Kidney (tissue), 14 donors: ENCODE measurements around the gene ZNF335. TPM values are rescaled to one million over a fixed set of nuclear protein-coding genes. Genes with fewer than 3 reads are reported as not detected.
"Not testable (repeated sequence)": the region's sequence is repeated elsewhere in the genome, so short reads cannot be mapped to it uniquely, and the experiment has no call there.

Experiments
- DNase-seq, 5 donors: peaks; one replicate each; pipeline ENCODE4 v3.0.0-alpha.2; 2013 to 2020
- FAIRE-seq: peaks from 2 replicates; lab custom pipeline; 2012; peaks lifted over from hg19 to GRCh38; lab: Jason Lieb, UNC
- H3K27ac ChIP-seq, 2 donors: one replicate each; pipeline ENCODE4 v1.7.0; 2013; ENCODE audit warnings: low read depth in 2 of 2, low read length in 2 of 2, inconsistent platforms in 1 of 2
- H3K27me3 ChIP-seq: one replicate; pipeline ENCODE4 v1.7.1; 2013; ENCODE audit warnings: low read length, inconsistent platforms; ENCODE audit not compliant: control insufficient read depth, insufficient read depth
- H3K36me3 ChIP-seq, 3 donors: one replicate each; pipeline versions ENCODE4 v1.7.0 to v1.7.1; 2013; ENCODE audit warnings: low read length in 3 of 3, control low read depth in 1 of 3, inconsistent platforms in 1 of 3; ENCODE audit not compliant: insufficient read depth in 3 of 3, control insufficient read depth in 2 of 3
- H3K4me1 ChIP-seq, 3 donors: one replicate each; pipeline versions ENCODE4 v1.7.0 to v1.7.1; 2013; ENCODE audit warnings: low read length in 3 of 3, inconsistent platforms in 1 of 3, low read depth in 1 of 3; ENCODE audit not compliant: control insufficient read depth in 2 of 3, insufficient read depth in 2 of 3
- H3K4me3 ChIP-seq, 3 donors: one replicate each; pipeline versions ENCODE4 v1.7.0 to v1.8.1; 2013; ENCODE audit warnings: low read length in 3 of 3, control low read depth in 1 of 3, inconsistent platforms in 1 of 3
- H3K9ac ChIP-seq, 3 donors: one replicate each; pipeline versions ENCODE4 v1.7.0 to v1.7.1; 2013; ENCODE audit warnings: low read length in 3 of 3, control low read depth in 1 of 3, inconsistent platforms in 1 of 3
- H3K9me3 ChIP-seq, 3 donors: one replicate each; pipeline versions ENCODE4 v1.7.0 to v1.7.1; 2013; ENCODE audit warnings: low read length in 3 of 3, control low read depth in 1 of 3, inconsistent platforms in 1 of 3; ENCODE audit not compliant: control insufficient read depth in 2 of 3, insufficient read depth in 1 of 3
- intact Hi-C: fragments of 100-400 bp; cut with DNase I; formaldehyde crosslinking; loops from one replicate; pipeline ENCODE4 v1.11.1; 2022
- polyA plus RNA-seq: library from polyadenylated mRNA; stranded (reverse); fragments of 350-450 nt; fragmentation: Illumina TruSeq; extraction: RNeasy Lipid Tissue Mini Kit (QIAGEN cat#74804); gene quantifications from one replicate; pipeline ENCODE4 v1.2.3, GENCODE V29; 2014; ENCODE audit warnings: low read depth, low replicate concordance; ENCODE audit not compliant: insufficient read depth
- total RNA-seq: library from RNA; stranded (reverse); fragmentation: NEBNext Ultra II Directional; extraction: Animal tissue kit (Norgen Biotek cat#: 25700); gene quantifications from one replicate; pipeline ENCODE4 v1.2.1, GENCODE V29; 2021
- TF ChIP-seq, protein P1 (sequence below): IDR thresholded peaks from 3 replicates; pipeline ENCODE4 v1.5.1; 2012; ENCODE audit warnings: mild to moderate bottlenecking, moderate library complexity, borderline replicate concordance; ENCODE audit not compliant: insufficient read depth; ENCODE audit errors: extremely low read depth
- donor health status: control.
- donor health status: control.
- donor health status: control.
- donor health status: control.
- donor health status: control.
- donor health status: DM: yes; HTN: yes; CAD: no.
- donor health status: Normal renal cell carcinoma (clear cell type).

The ZNF335 gene
- total and polyA plus RNA-seq, 2 donors from 2014 or later = 5.7 to 22.3 TPM

DNA sequence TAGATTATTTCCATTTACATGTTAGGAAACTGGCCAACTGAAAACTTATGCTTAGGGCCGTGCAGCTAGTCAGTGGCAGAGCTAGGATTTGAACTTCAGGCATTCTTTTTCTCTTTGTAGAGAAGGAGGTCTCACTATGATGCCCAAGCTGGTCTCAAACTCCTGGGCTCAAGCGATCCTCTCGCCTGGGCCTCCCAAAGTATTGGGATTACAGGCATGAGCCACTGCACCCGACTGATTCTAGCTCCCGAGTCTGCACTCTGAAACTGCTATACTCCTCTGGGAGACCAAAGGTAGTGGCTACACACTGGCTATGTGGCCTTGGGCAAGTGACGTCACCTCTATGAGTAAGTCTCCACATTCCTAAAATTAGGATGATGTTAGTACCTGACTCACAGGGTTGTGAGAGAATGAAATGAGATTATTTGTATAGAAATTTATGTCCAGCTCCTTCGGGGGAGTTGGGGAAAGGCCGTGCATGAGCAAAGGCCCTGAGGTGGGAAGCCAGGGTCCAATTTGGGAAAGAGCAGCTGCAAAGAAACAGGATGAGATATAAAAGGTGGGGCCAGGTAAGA, 66.4 kb downstream of the ZNF335 start:
- H3K36me3 ChIP-seq = no peaks in the 10 kb centered on the region
- FAIRE-seq = no peak

DNA sequence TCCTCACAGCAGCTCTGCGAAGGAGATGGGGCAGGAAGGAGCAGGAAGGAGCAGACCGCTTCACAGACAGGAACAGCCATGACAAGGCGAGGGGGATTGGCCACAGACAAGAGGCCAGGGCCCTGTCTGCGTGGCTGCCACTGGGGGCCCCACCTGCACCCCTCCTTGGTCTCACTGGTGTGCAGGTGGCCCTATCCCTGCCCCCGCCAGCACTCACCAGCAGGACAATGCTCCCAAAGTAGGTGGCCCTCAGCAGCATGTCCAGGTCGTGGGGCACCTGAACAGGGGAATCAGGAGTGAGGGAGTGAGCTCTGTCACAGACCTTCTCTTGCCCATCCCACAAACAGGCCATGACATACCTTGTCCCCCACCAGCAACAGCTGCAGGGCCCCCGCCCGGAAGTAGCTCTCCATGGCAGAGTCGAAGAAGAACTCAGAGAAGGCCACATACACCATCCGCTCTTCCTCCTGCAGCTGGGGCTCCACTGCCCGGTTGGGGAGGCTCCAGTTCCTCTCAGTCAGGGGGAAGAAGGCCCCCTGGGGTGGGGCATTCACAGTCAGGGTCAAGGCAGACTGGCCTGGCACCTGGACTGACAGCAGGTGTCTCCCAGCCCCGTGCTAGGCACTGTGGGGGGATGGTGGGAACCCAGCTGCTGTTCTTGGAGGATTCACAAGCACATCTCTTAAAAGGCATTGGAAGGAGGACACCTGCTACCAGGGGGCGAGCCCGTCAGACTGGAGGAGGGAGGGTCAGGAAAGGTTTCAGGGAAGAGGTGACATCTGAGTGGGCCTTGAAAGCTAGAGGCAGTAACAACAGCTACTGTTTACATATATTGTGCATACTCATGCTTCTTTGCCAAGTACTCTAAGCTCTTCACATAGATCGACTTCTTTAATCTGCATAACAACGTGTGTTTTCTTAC, 67.2 kb downstream of the ZNF335 start:
- Histone ChIP-seq H3K27me3 (no peaks in the 10 kb centered on the region), H3K27ac (no peak overlapping the region), H3K9ac (no peak overlapping the region), H3K9me3 (no peaks in the 10 kb centered on the region), H3K36me3 (no peaks in the 10 kb centered on the region), H3K4me3 (no peak overlapping the region), H3K4me1 (no peaks in the 10 kb centered on the region)
- FAIRE-seq (no peak), DNase-seq (peak in 1 of 5 donors; percentile 70)
- intact Hi-C loops = no loop called here
- TF ChIP-seq, protein P1, sequence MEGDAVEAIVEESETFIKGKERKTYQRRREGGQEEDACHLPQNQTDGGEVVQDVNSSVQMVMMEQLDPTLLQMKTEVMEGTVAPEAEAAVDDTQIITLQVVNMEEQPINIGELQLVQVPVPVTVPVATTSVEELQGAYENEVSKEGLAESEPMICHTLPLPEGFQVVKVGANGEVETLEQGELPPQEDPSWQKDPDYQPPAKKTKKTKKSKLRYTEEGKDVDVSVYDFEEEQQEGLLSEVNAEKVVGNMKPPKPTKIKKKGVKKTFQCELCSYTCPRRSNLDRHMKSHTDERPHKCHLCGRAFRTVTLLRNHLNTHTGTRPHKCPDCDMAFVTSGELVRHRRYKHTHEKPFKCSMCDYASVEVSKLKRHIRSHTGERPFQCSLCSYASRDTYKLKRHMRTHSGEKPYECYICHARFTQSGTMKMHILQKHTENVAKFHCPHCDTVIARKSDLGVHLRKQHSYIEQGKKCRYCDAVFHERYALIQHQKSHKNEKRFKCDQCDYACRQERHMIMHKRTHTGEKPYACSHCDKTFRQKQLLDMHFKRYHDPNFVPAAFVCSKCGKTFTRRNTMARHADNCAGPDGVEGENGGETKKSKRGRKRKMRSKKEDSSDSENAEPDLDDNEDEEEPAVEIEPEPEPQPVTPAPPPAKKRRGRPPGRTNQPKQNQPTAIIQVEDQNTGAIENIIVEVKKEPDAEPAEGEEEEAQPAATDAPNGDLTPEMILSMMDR = no peak

More for the DNA sequence above, 66.4 kb downstream of the ZNF335 start:
- Histone ChIP-seq H3K9me3 (no peaks in the 10 kb centered on the region), H3K27ac (no peak overlapping the region), H3K27me3 (no peaks in the 10 kb centered on the region), H3K9ac (no peak overlapping the region), H3K4me1 (no peaks in the 10 kb centered on the region), H3K4me3 (no peak overlapping the region)
- intact Hi-C loops = no loop called here
- TF ChIP-seq, protein P1 = no peak
- DNase-seq = peak in 1 of 5 donors; percentile 54

DNA sequence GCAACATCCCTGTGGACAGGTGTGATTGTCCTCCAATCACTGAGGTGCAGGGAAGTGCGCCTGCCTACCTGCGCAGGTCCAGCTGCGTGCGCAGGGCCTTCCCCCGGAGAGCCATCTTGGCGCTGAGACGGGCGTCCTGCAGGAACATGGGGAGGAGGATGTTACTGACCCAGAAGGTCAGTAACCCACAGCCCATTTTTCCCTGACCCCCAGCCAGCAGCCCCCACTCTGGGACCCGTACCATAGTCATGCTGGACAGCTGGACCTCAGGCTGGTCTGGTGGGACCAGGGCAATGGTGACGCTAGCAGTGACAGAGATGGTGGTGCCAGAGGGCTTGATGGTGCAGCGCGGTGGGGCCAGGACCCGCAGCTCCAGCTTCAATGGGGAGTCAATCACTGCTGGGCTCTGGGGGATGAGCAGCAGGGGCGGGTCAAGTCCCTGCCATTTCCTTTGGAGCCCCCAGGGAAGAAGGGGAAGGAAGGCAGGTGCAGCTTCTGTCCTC, 69.8 kb downstream of the ZNF335 start:
- Histone ChIP-seq H3K27ac (no peak overlapping the region), H3K36me3 (peaks cover 5 to 12% (median 7%) of the 10 kb centered on the region in 3 donors), H3K4me1 (no peaks in the 10 kb centered on the region), H3K27me3 (no peaks in the 10 kb centered on the region), H3K9ac (no peak overlapping the region), H3K9me3 (no peaks in the 10 kb centered on the region), H3K4me3 (no peak overlapping the region)
- TF ChIP-seq, protein P1 = no peak
- FAIRE-seq (no peak), DNase-seq (peak in 1 of 5 donors; percentile 70)
- intact Hi-C loops = no loop called here

DNA sequence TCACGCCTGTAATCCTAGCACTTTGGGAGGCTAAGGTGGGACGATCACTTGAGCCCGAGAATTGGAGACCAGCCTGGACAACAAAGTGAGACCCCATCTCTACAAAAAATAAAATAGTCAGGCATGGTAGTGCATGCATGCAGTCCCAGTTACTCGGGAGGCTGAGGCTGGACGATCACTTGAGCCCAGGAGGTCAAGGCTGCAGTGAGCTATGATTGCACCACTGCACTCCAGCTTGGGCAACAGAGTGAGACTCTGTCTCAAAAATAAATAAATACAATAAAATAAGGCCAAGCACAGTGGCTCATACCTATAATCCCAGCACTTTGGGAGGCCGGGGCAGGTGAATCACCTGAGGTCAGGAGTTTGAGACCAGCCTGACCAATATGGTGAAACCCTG, 70.7 kb downstream of the ZNF335 start:
- DNase-seq = peak in 1 of 5 donors; percentile 15
- H3K9me3 ChIP-seq, FAIRE-seq, H3K4me3 ChIP-seq, H3K27me3 ChIP-seq, H3K4me1 ChIP-seq, intact Hi-C loops, H3K9ac ChIP-seq, H3K27ac ChIP-seq: not testable (repeated sequence)
- peaks cover 5 to 18% (median 9%) of the 10 kb centered on the region in 3 donors for H3K36me3 ChIP-seq
